ENCODE measurements around the gene XG.
A peak's percentile ranks its signal among the peaks of the same experiment; 100 is the strongest.

Gene XG

GRCh38 chrX:2708021-2708420 lies 43.8 kb upstream of the XG start:
- DNase-seq (peak; percentile 40), ATAC-seq (ENCODE audit: insufficient read depth, low read depth) (no peak)
- Histone ChIP-seq H2AFZ (ENCODE audit: low read depth, low read length) (no peak overlapping the region), H4K20me1 (ENCODE audit: insufficient read depth, low read length) (peaks cover 57% of the 10 kb centered on the region), H3K36me3 (ENCODE audit: insufficient read depth, low read length) (peaks cover 78% of the 10 kb centered on the region), H3K9ac (ENCODE audit: low read depth, low read length) (peak overlapping the region; percentile 53), H3K4me2 (ENCODE audit: insufficient read depth, low read length) (peak overlapping the region; percentile 76), H3K27ac (ENCODE audit: low read length) (peak overlapping the region; percentile 90), H3K79me2 (ENCODE audit: insufficient read depth, low read length) (peaks cover 100% of the 10 kb centered on the region), H3K27me3 (ENCODE audit: insufficient read depth, low read length, poor library complexity) (no peaks in the 10 kb centered on the region), H3K4me1 (ENCODE audit: insufficient read depth, low read length) (peaks cover 100% of the 10 kb centered on the region), H3K9me3 (ENCODE audit: insufficient read depth, low read length, severe bottlenecking) (no peaks in the 10 kb centered on the region), H3K4me3 (ENCODE audit: low read depth in 1 of 2, low read length in 2 of 2) (peak overlapping the region in 1 of 2 experiments; percentile 56; a peak in 2 of 4 replicates)
- TF ChIP-seq CTCF (IDR thresholded peaks at IDR 0.05; ENCODE audit: borderline replicate concordance, extremely low read depth, low read length, poor library complexity, severe bottlenecking) (peak; percentile 38), EZH2 (IDR thresholded peaks at IDR 0.05; ENCODE audit: borderline replicate concordance, low read depth, low read length, severe bottlenecking) (no peak)

DNA sequence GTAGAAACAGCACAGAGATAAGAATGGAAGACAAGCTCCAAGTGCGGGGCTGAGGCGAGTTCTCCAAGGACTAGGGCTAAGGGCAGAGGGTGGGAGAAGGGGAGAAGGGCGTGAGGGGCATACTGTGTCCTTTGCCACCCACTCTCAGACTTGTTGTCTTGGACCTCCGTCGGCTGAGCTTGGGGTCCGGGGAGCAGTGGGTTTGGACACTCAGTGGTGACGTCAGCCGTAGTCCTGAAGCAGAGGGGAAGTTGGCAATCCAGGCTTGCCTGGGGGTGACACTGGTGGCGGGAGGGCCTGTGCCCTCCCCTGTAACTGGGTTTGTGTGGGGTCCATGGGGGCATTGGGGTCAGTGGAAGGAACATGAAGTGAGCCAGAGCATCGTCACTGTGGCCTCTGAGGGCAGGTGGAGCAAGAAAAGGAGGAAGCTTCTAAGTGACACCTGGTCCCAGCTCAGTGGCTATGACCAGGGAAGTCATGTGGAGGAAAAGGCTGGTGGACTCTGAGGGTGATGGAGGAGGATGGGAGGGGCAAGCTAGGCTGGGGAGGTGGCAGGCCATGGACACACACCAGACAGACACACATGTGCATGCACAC lies 43.1 kb upstream of the XG start:
- Histone ChIP-seq H3K27ac (ENCODE audit: low read length) (peak overlapping the region; percentile 90), H3K4me3 (ENCODE audit: low read depth in 1 of 2, low read length in 2 of 2) (peak overlapping the region in 1 of 2 experiments; percentile 56; a peak in 2 of 4 replicates), H4K20me1 (ENCODE audit: insufficient read depth, low read length) (peaks cover 50% of the 10 kb centered on the region), H3K9ac (ENCODE audit: low read depth, low read length) (peak overlapping the region; percentile 53), H3K9me3 (ENCODE audit: insufficient read depth, low read length, severe bottlenecking) (no peaks in the 10 kb centered on the region), H3K36me3 (ENCODE audit: insufficient read depth, low read length) (peaks cover 76% of the 10 kb centered on the region), H3K27me3 (ENCODE audit: insufficient read depth, low read length, poor library complexity) (no peaks in the 10 kb centered on the region), H3K4me1 (ENCODE audit: insufficient read depth, low read length) (peaks cover 100% of the 10 kb centered on the region), H3K4me2 (ENCODE audit: insufficient read depth, low read length) (peak overlapping the region; percentile 76), H2AFZ (ENCODE audit: low read depth, low read length) (no peak overlapping the region), H3K79me2 (ENCODE audit: insufficient read depth, low read length) (peaks cover 100% of the 10 kb centered on the region)
- no peak for ATAC-seq (ENCODE audit: insufficient read depth, low read depth)
- TF ChIP-seq EZH2 (IDR thresholded peaks at IDR 0.05; ENCODE audit: borderline replicate concordance, low read depth, low read length, severe bottlenecking) = no peak
- TF ChIP-seq CTCF (IDR thresholded peaks at IDR 0.05; ENCODE audit: borderline replicate concordance, extremely low read depth, low read length, poor library complexity, severe bottlenecking) = peak; percentile 11
- peak; percentile 43 for DNase-seq

GRCh38 chrX:2709556-2709955 lies 42.3 kb upstream of the XG start:
- peak overlapping the region; percentile 90 for H3K27ac ChIP-seq (ENCODE audit: low read length)
- peaks cover 100% of the 10 kb centered on the region for H3K4me1 ChIP-seq (ENCODE audit: insufficient read depth, low read length)

More at GRCh38 chrX:2709556-2709955, 42.3 kb upstream of the XG start:
- Histone ChIP-seq H3K79me2 (ENCODE audit: insufficient read depth, low read length) (peaks cover 100% of the 10 kb centered on the region), H3K27me3 (ENCODE audit: insufficient read depth, low read length, poor library complexity) (no peaks in the 10 kb centered on the region), H3K36me3 (ENCODE audit: insufficient read depth, low read length) (peaks cover 69% of the 10 kb centered on the region), H3K9me3 (ENCODE audit: insufficient read depth, low read length, severe bottlenecking) (no peaks in the 10 kb centered on the region), H2AFZ (ENCODE audit: low read depth, low read length) (no peak overlapping the region), H3K4me2 (ENCODE audit: insufficient read depth, low read length) (peak overlapping the region; percentile 76), H3K9ac (ENCODE audit: low read depth, low read length) (peak overlapping the region; percentile 53), H3K4me3 (ENCODE audit: low read depth in 1 of 2, low read length in 2 of 2) (peak overlapping the region in 1 of 2 experiments; percentile 56; a peak in 2 of 4 replicates), H4K20me1 (ENCODE audit: insufficient read depth, low read length) (peaks cover 41% of the 10 kb centered on the region)
- DNase-seq (peak; percentile 49), ATAC-seq (ENCODE audit: insufficient read depth, low read depth) (no peak)
- no peak for TF ChIP-seq CTCF (IDR thresholded peaks at IDR 0.05; ENCODE audit: borderline replicate concordance, extremely low read depth, low read length, poor library complexity, severe bottlenecking)
- no peak for TF ChIP-seq EZH2 (IDR thresholded peaks at IDR 0.05; ENCODE audit: borderline replicate concordance, low read depth, low read length, severe bottlenecking)
